ENCODE results near the gene GDPD4.

Gene GDPD4

DNA sequence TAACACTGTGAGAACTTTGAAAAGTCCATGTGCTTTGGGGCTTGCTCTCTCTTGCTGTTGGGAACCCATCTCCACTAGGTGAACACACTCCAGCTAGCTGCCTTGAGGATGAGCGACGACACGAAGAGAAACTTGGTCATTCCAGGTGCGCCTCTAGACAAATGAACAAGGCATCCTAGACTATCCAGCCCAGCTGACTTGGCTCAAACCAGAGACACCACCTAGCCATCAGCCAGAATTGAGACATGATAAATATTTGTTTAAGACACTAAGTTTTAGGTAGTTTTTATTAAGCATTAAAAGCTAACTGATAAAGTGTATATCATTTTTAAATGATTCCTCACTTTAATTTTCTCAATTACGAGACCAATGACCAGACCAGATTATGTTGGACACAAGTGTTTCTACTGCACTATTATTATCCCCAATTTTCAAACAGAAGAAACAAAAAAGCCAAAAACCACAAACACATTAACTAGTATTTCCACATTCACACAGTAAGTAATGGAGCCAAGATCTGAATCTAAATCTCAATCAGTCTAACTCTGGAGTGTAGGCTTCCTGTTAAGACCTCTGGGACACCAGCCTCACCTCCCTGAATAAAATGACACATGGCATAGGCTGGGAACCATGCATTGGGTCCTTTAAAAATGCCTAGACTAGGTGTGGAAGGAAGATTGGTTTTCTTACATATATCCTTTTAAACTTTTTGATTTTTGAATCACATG, 70.4 kb downstream of the GDPD4 start:
- DNase-seq (ENCODE audit: low read depth) = no peak
- TF ChIP-seq, protein P1, sequence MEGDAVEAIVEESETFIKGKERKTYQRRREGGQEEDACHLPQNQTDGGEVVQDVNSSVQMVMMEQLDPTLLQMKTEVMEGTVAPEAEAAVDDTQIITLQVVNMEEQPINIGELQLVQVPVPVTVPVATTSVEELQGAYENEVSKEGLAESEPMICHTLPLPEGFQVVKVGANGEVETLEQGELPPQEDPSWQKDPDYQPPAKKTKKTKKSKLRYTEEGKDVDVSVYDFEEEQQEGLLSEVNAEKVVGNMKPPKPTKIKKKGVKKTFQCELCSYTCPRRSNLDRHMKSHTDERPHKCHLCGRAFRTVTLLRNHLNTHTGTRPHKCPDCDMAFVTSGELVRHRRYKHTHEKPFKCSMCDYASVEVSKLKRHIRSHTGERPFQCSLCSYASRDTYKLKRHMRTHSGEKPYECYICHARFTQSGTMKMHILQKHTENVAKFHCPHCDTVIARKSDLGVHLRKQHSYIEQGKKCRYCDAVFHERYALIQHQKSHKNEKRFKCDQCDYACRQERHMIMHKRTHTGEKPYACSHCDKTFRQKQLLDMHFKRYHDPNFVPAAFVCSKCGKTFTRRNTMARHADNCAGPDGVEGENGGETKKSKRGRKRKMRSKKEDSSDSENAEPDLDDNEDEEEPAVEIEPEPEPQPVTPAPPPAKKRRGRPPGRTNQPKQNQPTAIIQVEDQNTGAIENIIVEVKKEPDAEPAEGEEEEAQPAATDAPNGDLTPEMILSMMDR (IDR thresholded peaks at IDR 0.05; ENCODE audit: low read depth, low read length, missing control alignments) = no peak
- no peak overlapping the region for H3K4me3 ChIP-seq (ENCODE audit: low read depth, low read length)

DNA sequence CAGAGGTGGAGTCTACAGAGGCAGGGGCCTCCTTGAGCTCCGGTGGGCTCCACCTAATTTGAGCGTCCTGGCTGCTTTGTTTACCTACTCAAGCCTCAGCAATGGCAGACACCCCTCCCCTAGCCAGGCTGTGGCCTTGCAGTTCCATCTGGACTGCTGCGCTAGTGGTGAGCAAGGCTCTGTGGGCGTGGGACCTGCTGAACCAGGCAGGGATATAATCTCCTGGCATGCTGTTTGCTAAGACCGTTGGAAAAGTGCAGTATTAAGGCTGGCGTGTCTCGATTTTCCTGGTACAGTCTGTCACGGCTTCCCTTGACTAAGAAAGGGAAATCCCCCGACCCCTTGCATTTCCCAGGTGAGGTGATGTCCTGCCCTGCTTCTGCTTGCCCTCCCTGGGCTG, 77.7 kb downstream of the GDPD4 start:
- no peak for DNase-seq (ENCODE audit: low read depth)
- TF ChIP-seq, protein P1 (IDR thresholded peaks at IDR 0.05; ENCODE audit: low read depth, low read length, missing control alignments) = no peak
- no peak overlapping the region for H3K4me3 ChIP-seq (ENCODE audit: low read depth, low read length)

DNA sequence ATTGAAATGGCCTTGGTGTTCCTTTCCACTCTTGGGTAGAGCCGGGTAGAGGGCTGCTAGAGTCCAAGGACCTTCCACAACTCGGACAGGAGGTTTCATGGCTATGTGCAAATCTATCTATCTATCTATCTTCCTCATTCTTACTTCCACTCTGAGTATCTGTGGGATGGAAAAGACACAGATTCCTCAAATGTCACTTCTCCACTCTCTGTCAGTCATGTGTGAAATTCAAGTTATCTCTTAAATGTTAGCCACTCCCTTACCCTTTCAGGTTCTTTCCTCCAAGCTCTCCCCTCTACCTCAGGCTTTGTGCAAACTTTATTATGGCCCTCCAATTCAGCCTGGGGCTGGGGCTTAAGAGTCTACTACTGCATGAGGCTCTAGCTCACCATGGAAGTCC, 84.3 kb downstream of the GDPD4 start:
- no peak overlapping the region for H3K4me3 ChIP-seq (ENCODE audit: low read depth, low read length)
- TF ChIP-seq, protein P1 (IDR thresholded peaks at IDR 0.05; ENCODE audit: low read depth, low read length, missing control alignments) = no peak
- DNase-seq (ENCODE audit: low read depth) = no peak

DNA sequence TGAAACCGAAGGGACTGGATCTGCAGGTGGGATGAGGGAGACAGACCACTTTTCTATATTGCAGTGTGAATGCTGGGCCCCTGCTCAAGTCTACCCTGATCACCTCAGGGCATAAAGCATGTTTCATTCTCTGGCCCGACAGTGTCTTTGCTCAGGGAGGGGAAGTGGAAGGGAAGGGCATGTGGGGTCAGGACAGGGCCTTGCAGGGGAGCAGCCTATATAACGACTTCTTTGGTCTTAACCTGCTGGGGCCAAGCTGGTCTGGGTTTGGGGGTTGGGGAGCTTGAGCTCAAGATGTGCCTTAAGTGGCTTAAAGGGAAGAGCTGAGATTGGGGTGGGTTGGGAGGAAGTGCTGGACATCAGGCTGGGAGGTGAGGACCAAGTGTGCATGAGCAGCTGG, 86.4 kb downstream of the GDPD4 start:
- H3K4me3 ChIP-seq (ENCODE audit: low read depth, low read length) = no peak overlapping the region
- no peak for DNase-seq (ENCODE audit: low read depth)
- TF ChIP-seq, protein P1 (IDR thresholded peaks at IDR 0.05; ENCODE audit: low read depth, low read length, missing control alignments) = no peak

DNA sequence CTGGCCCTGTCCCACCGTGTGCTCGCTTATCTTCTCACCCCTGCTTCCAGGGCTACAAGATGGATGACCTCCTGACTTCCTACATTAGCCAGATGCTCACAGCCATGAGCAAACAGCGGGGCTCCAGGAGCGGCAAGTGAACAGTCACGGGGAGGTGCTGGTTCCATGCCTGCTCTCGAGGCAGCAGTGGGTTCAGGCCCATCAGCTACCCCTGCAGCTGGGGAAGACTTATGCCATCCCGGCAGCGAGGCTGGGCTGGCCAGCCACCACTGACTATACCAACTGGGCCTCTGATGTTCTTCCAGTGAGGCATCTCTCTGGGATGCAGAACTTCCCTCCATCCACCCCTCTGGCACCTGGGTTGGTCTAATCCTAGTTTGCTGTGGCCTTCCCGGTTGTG, 86.9 kb downstream of the GDPD4 start:
- no peak for DNase-seq (ENCODE audit: low read depth)
- H3K4me3 ChIP-seq (ENCODE audit: low read depth, low read length) = no peak overlapping the region
- TF ChIP-seq, protein P1 (IDR thresholded peaks at IDR 0.05; ENCODE audit: low read depth, low read length, missing control alignments) = no peak

DNA sequence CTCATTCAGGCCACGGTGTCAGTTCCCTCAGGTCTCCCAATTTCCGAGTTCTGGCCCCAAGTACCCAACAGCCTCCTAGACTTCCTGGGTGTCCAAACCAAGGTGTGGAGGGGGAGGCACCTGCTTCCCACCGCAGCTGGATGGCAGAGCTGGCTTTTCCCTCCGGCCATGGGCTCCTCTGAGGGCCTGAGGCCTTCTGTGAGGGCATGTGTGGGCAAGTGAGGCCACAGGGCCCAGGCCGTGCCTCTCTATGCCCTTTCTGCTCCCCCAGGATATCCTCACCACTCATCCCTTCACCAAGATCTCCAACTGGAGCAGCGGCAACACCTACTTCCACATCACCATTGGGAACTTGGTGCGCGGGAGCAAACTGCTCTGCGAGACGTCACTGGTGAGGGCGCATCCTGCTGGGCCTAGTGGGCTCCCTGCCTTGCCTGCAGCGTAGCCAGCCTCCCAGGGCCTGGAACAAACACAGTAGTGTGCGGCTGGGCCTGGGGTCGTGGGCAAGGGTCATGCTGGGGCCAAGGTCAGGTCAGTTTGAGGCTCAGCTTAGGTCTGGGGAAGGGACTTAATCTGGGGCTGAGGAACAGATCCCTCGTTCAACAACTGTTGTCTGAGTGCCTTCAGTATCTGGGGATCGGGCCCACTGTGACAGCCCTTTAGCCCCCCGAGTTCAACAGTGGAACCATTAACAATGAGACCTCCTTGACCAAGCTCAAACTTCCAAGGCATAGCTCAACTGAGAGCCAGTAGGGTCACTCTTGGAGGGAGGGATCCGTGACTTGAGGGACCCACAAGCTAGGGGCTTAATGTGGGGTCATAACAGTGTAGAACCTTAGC, 87.7 kb downstream of the GDPD4 start:
- DNase-seq (ENCODE audit: low read depth) = no peak
- H3K4me3 ChIP-seq (ENCODE audit: low read depth, low read length) = no peak overlapping the region
- TF ChIP-seq, protein P1 (IDR thresholded peaks at IDR 0.05; ENCODE audit: low read depth, low read length, missing control alignments) = no peak

Measured in GM12864 (cell line).